BE2C (cell line): ENCODE data around the gene METRNL.

Source experiments
- DNase-seq: peaks from one replicate; pipeline ENCODE4 v3.0.0-alpha.2; 2020
- H3K27me3 ChIP-seq: fragments of 250-450 bp; sonication (Bioruptor Pico); 2 replicates; pipeline ENCODE4 v1.5.1; 2020; ENCODE audit warnings: mild to moderate bottlenecking
- H3K36me3 ChIP-seq: fragments of 250-450 bp; sonication (Bioruptor Pico); 2 replicates; pipeline ENCODE4 v1.5.1; 2020; ENCODE audit warnings: mild to moderate bottlenecking
- H3K4me1 ChIP-seq: fragments of 250-450 bp; sonication (Bioruptor Pico); 2 replicates; pipeline ENCODE4 v1.5.1; 2020
- H3K4me3 ChIP-seq: 2 replicates; pipeline ENCODE4 v1.5.1; 2011; ENCODE audit warnings: low read depth, low read length
- H3K9me3 ChIP-seq: fragments of 250-450 bp; sonication (Bioruptor Pico); 2 replicates; pipeline ENCODE4 v1.5.1; 2020
- TF ChIP-seq, protein P1 (sequence below): IDR thresholded peaks from 2 replicates; pipeline ENCODE4 v1.5.1; 2012; ENCODE audit warnings: mild to moderate bottlenecking, low read depth, low read length

METRNL gene

DNA sequence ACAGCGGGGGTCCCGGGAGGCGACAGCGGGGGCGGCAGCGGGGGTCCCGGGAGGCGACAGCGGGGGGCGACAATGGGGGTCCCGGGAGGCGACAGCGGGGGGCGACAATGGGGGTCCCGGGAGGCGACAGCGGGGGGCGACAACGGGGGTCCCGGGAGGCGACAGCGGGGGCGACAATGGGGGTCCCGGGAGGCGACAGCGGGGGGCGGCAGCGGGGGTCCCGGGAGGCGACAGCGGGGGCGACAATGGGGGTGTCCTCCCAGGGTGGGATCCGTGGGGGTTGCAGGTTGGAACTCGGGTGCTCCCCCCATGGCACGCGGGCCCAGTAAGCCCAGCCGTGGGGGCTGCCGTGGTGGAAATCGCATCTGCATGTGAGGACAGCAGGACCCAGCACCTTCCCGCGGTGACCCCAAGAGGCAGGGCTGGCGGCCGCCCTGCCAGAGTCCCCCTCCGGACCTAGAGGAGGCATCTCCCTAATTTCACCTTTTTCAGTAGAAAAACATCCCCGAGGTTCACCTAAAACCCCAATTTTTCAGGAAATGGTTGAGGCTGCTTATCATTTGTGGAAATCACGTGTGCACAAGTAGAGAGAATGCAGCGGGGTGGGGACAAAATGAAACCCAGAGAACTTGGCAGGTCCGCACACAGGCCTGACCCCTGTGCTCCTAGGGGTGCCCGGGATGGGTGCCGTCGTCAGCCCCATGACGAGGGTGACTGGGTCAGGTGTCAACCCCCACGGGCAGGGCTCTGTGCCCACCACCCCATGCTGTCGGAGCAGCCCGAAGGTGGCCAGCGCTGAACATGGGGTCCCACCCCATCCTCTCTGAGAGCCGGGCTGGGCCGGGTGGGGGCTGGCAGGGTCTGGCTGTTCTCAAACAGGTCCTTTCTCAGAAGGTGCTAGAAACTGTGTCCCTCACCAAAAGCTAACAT is 10.5 kb upstream of the METRNL start:
- Histone ChIP-seq H3K36me3 (no peaks in the 10 kb centered on the region), H3K4me3 (no peak overlapping the region), H3K4me1 (no peaks in the 10 kb centered on the region), H3K27me3 (no peaks in the 10 kb centered on the region), H3K9me3 (no peaks in the 10 kb centered on the region)
- peak; percentile 8 for DNase-seq
- TF ChIP-seq, protein P1, sequence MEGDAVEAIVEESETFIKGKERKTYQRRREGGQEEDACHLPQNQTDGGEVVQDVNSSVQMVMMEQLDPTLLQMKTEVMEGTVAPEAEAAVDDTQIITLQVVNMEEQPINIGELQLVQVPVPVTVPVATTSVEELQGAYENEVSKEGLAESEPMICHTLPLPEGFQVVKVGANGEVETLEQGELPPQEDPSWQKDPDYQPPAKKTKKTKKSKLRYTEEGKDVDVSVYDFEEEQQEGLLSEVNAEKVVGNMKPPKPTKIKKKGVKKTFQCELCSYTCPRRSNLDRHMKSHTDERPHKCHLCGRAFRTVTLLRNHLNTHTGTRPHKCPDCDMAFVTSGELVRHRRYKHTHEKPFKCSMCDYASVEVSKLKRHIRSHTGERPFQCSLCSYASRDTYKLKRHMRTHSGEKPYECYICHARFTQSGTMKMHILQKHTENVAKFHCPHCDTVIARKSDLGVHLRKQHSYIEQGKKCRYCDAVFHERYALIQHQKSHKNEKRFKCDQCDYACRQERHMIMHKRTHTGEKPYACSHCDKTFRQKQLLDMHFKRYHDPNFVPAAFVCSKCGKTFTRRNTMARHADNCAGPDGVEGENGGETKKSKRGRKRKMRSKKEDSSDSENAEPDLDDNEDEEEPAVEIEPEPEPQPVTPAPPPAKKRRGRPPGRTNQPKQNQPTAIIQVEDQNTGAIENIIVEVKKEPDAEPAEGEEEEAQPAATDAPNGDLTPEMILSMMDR, result no peak

DNA sequence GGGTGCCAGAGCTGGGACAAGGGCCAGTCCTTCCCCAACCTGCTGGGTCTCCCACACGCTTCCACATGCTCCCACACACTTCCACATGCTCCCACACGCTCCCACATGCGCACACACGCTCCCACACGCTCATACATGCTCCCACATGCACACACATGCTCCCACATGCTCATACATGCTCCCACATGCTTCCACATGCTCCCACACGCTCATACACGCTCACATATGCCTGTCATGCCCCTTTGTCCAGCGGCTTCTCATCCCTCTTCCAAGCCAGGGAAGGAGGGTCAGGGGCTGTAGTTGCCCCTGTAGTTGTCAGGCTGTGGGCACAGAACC is 9.9 kb upstream of the METRNL start:
- no peaks in the 10 kb centered on the region for H3K27me3 ChIP-seq

DNA sequence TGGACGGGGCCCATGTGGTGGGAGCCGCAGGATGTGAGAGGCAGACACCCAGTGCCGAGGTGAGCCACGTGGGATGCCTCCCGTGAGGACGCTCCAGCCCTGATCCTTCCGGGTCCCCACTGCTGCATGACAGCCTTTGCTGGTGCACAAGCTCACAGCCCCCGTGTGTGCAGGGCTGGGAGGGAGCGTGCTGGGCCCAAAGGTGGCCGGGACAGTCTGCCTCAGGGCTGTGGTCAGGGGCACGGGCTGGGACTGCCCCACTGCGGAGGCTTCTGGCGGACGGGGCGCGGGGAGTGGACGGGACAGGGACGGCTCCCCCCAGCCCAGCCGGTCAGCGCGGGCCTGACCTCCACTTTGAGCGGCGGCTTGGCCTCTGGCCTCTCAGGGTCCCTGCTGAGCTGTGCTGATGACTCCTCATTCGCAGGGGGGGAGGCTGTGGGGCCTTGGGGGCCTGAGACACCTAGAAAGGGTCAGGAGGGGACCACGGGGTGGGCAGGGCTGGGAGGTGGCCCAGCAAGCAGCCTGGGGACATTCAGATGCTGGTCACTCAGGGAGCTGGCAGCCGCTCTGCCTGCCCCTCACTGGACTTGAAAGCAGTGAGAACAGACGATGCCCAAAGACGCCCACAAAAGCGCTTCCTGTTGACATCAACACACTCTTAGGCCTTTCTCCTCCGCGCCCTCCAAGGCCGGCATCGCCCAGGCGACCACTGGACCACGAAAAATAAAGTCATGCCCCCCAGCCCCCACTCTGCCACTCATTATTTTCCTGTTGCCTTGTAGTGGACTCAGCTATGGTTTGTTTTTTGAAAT is 9.3 kb upstream of the METRNL start:
- Histone ChIP-seq H3K36me3 (no peaks in the 10 kb centered on the region), H3K4me3 (no peak overlapping the region), H3K4me1 (no peaks in the 10 kb centered on the region), H3K9me3 (no peaks in the 10 kb centered on the region), H3K27me3 (no peaks in the 10 kb centered on the region)
- DNase-seq, result no peak
- TF ChIP-seq, protein P1, result no peak

More for the DNA sequence above, 9.9 kb upstream of the METRNL start:
- TF ChIP-seq, protein P1, result no peak
- DNase-seq, result no peak
- Histone ChIP-seq H3K4me1 (no peaks in the 10 kb centered on the region), H3K9me3 (no peaks in the 10 kb centered on the region), H3K36me3 (no peaks in the 10 kb centered on the region), H3K4me3 (no peak overlapping the region)

GRCh38 chr17:83070800-83071341 is 8.5 kb upstream of the METRNL start:
- no peak for DNase-seq
- Histone ChIP-seq H3K36me3 (no peaks in the 10 kb centered on the region), H3K4me1 (no peaks in the 10 kb centered on the region), H3K27me3 (no peaks in the 10 kb centered on the region), H3K4me3 (no peak overlapping the region), H3K9me3 (no peaks in the 10 kb centered on the region)
- TF ChIP-seq, protein P1, result no peak

DNA sequence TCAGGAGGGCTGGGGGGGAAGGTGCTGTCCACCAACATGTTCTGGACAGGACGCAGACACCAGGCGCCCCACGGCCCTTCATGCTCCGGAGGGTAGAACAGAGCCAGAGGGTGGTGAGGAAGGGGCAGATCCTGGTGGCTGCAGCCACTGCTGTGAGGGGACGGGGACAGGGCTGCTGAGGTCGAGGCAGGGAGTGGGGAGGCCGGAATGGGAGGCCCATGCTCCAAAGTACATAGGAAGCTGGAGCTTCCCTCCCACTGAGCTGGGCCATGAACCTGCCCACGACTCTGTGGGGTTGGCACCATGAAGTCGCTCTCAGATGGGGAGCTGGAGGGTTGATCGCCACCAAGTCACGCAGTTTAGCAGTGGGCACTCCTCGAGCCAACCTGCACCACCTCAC is 8.0 kb upstream of the METRNL start:
- Histone ChIP-seq H3K27me3 (no peaks in the 10 kb centered on the region), H3K4me1 (no peaks in the 10 kb centered on the region), H3K36me3 (no peaks in the 10 kb centered on the region), H3K4me3 (no peak overlapping the region), H3K9me3 (no peaks in the 10 kb centered on the region)
- DNase-seq, result no peak
- TF ChIP-seq, protein P1, result no peak
